ENCODE data around the gene GRAPL. TPM values are rescaled to one million over a fixed set of nuclear protein-coding genes. Genes with fewer than 3 reads are reported as not detected.
"Not testable (repeated sequence)": the region's sequence is repeated elsewhere in the genome, so short reads cannot be mapped to it uniquely, and the experiment has no call there.

The GRAPL gene
- total RNA-seq, 2 experiments from 2014 or later = 2.9 to 4.0 TPM

DNA sequence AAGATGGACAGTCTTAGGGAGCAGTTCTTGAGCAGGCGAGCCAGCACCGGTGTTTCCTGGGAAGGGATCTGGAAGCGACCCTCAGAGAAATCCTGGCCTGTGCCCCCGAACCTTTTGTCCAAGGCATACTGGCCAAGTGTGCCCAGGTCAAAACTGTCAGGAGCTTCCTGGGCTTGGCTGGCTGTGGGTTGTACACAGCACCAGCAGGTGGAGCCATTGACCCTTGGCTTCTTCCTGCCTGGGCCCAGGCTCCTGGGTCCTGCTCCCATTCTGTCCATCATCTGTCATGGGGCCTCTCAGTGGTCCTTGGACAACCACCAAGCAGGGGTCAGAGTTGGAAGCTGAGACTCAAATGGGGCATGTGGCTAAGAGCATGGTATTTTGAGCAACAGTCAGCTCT lies 15.0 kb downstream of the GRAPL start:
- DNase-seq; CTCF ChIA-PET; H3K36me3 Mint-ChIP-seq (ENCODE audit: low read depth); H3K27ac Mint-ChIP-seq; H3K4me1 Mint-ChIP-seq; H3K4me3 Mint-ChIP-seq; intact Hi-C loops (cut with DNase I, micrococcal nuclease); H3K9me3 Mint-ChIP-seq (ENCODE audit: low read depth); POLR2A ChIA-PET; H3K27me3 Mint-ChIP-seq: not testable (repeated sequence)
- peak; percentile 58 for ATAC-seq

DNA sequence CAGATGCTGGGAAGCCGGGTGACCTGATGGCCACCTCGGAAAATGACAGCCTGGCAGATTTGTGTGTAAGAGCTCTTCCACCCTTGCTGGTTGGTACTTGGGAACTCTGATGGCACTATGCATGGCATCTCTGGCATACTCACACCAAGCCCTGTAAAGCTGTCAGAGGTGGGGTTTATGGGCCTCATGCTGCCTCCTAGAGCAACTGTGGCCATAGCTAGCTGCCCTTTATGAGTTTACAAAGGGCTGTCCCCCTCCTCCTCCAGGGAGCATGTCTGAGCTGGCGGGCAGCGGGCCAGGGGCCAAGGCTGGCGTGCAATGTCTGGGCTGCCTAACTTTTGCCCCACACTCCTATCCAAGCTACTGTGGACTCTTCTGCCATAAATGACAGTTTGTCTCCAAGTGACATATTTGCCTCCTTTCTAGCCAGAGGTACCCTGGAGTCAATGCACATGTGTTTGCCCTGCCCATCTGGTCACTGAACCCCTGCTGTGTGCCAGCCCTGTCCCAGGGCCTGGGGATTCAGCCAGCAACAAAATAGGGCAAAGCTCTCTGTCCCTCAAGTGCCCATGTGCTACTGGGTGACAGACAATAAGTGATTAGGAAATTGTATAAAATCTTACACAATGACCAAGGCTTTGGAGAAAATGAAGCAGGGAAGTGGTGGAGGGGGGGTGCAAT lies 15.8 kb downstream of the GRAPL start:
- ATAC-seq; H3K36me3 Mint-ChIP-seq (ENCODE audit: low read depth); H3K9me3 Mint-ChIP-seq (ENCODE audit: low read depth); POLR2A ChIA-PET; H3K4me3 Mint-ChIP-seq; H3K27me3 Mint-ChIP-seq; CTCF ChIA-PET; H3K4me1 Mint-ChIP-seq; H3K27ac Mint-ChIP-seq; intact Hi-C loops (cut with DNase I, micrococcal nuclease); DNase-seq: not testable (repeated sequence)

DNA sequence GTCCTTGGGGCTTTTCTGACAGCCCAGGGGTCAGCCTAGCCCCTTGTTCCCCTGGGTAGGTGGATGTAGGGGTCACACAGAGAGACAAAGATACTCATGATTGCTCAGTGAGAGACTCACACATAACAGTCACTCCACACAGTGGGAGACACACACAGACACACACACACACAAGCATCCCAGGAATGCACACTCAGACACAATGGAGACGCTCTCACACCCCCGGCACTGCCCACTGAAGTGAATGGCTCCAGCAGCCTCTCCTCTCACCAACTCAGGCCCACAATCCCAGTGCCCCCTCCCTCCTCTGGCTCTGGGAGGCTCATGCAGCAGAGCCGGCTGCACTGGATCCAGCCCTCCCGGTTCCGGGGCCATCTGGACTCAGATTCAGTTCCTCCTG lies 17.0 kb downstream of the GRAPL start:
- ATAC-seq; DNase-seq; intact Hi-C loops (cut with DNase I, micrococcal nuclease); H3K4me1 Mint-ChIP-seq; H3K27ac Mint-ChIP-seq; H3K4me3 Mint-ChIP-seq; H3K36me3 Mint-ChIP-seq (ENCODE audit: low read depth); H3K9me3 Mint-ChIP-seq (ENCODE audit: low read depth); CTCF ChIA-PET; H3K27me3 Mint-ChIP-seq; POLR2A ChIA-PET: not testable (repeated sequence)

DNA sequence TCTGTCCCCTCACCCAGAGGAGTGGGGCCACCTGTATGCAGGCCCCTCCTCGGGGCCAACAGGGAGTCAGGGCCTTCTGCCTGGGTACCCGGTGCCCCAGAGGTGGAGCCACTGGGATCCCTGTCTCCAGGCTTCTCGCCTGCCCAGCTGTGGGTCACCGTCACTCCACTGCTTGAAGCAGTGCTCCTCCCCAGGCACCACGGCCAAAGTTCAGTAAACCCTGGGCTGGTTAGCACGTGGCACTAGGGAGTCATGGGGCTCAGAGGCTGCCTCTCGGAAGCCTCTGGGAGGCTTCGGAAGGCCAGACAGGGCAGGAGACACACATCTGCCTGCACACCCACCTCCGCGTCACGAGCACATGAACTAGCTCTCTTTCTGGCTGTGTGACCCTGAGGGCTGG lies 18.1 kb downstream of the GRAPL start:
- DNase-seq; intact Hi-C loops (cut with DNase I, micrococcal nuclease); CTCF ChIA-PET; POLR2A ChIA-PET; H3K36me3 Mint-ChIP-seq (ENCODE audit: low read depth); H3K9me3 Mint-ChIP-seq (ENCODE audit: low read depth); H3K27me3 Mint-ChIP-seq; H3K27ac Mint-ChIP-seq; H3K4me3 Mint-ChIP-seq; ATAC-seq; H3K4me1 Mint-ChIP-seq: not testable (repeated sequence)

DNA sequence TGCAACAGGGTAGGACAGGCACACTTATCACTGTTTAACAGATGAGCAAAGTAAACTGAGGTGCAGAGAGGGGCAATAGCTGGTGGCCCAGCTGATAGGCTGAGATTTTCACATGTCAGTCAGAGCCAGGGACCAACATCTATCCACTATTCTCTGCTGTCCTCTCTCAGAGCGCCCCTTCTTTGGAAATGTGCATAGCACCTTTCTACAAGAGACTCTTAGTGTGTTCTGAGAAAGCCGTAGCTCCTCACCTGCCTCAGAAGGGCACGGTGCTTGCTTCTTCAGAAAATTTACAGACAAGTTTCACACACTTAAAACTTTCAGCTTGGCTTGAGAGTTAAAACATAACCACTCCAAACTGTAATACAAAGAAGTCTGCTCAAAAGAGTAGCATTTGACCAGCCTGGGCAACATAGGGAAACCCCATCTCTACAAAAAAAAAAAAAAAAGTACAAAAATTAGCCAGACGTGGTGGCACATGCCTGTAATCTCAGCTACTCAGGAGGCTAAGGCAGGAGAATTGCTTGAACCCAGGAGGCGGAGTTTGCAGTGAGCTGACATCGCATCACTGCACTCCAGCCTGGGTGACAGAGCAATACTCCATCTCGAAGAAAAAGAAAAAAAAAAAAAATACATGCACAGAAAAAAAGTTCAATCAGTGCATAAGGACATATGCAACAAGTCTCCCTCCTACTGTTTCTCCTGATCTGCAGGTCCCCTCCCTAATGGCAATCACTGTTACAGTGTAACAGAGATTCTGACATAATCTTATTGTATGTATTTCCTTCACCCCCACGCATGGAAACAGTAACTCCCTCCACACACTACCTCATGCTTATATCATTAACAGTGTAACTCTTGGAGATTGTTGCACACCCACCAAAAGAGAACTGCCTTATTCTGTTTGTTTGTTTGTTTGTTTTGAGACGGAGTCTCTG lies 23.6 kb downstream of the GRAPL start:
- H3K4me1 Mint-ChIP-seq, POLR2A ChIA-PET: not testable (repeated sequence)

GRCh38 chr17:19157628-19158027 lies 30.2 kb downstream of the GRAPL start:
- DNase-seq; POLR2A ChIA-PET; H3K4me1 Mint-ChIP-seq; CTCF ChIA-PET; ATAC-seq; H3K9me3 Mint-ChIP-seq (ENCODE audit: low read depth); H3K27me3 Mint-ChIP-seq; H3K27ac Mint-ChIP-seq; intact Hi-C loops (cut with DNase I, micrococcal nuclease); H3K36me3 Mint-ChIP-seq (ENCODE audit: low read depth); H3K4me3 Mint-ChIP-seq: not testable (repeated sequence)

More for the DNA sequence above, 23.6 kb downstream of the GRAPL start:
- CTCF ChIA-PET; H3K27me3 Mint-ChIP-seq; H3K36me3 Mint-ChIP-seq (ENCODE audit: low read depth); H3K9me3 Mint-ChIP-seq (ENCODE audit: low read depth); H3K27ac Mint-ChIP-seq; intact Hi-C loops (cut with DNase I, micrococcal nuclease); DNase-seq; H3K4me3 Mint-ChIP-seq: not testable (repeated sequence)
- peak; percentile 19 for ATAC-seq

DNA sequence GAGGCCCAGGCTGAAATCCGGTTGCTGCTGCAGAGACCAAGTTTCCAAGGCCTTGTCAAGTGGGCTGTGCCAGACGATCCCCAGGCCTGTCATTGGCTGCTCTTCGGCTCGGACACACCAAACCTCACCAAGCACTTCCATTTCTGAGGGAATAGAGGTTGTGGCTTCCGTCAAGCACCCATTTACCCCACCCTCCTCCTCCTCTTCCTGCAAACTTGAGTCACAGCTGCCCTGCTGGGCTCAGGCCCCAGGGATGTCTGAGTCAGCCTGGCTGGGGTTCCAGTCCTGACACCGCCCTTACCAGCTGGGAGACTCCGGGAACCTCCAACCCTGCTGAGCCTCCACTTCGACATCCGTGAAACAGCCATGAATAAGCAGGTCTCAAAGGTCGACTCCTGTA lies 31.1 kb downstream of the GRAPL start:
- H3K36me3 Mint-ChIP-seq (ENCODE audit: low read depth); H3K27me3 Mint-ChIP-seq; H3K4me3 Mint-ChIP-seq; intact Hi-C loops (cut with DNase I, micrococcal nuclease); ATAC-seq; CTCF ChIA-PET; H3K4me1 Mint-ChIP-seq; POLR2A ChIA-PET; H3K27ac Mint-ChIP-seq; DNase-seq; H3K9me3 Mint-ChIP-seq (ENCODE audit: low read depth): not testable (repeated sequence)

- intact Hi-C loops (cut with DNase I, micrococcal nuclease); H3K4me3 Mint-ChIP-seq; POLR2A ChIA-PET; H3K9me3 Mint-ChIP-seq (ENCODE audit: low read depth); CTCF ChIA-PET; DNase-seq; H3K4me1 Mint-ChIP-seq; H3K27ac Mint-ChIP-seq; ATAC-seq; H3K36me3 Mint-ChIP-seq (ENCODE audit: low read depth); H3K27me3 Mint-ChIP-seq: not testable (repeated sequence)
Measured at GRCh38 chr17:19158938-19159337, 31.5 kb downstream of the GRAPL start.

GRCh38 chr17:19161308-19162107 lies 34.1 kb downstream of the GRAPL start:
- H3K9me3 Mint-ChIP-seq (ENCODE audit: low read depth); H3K27me3 Mint-ChIP-seq; intact Hi-C loops (cut with DNase I, micrococcal nuclease); DNase-seq; CTCF ChIA-PET; H3K4me1 Mint-ChIP-seq; H3K27ac Mint-ChIP-seq; H3K4me3 Mint-ChIP-seq; H3K36me3 Mint-ChIP-seq (ENCODE audit: low read depth); POLR2A ChIA-PET: not testable (repeated sequence)
- peak; percentile 64 for ATAC-seq

DNA sequence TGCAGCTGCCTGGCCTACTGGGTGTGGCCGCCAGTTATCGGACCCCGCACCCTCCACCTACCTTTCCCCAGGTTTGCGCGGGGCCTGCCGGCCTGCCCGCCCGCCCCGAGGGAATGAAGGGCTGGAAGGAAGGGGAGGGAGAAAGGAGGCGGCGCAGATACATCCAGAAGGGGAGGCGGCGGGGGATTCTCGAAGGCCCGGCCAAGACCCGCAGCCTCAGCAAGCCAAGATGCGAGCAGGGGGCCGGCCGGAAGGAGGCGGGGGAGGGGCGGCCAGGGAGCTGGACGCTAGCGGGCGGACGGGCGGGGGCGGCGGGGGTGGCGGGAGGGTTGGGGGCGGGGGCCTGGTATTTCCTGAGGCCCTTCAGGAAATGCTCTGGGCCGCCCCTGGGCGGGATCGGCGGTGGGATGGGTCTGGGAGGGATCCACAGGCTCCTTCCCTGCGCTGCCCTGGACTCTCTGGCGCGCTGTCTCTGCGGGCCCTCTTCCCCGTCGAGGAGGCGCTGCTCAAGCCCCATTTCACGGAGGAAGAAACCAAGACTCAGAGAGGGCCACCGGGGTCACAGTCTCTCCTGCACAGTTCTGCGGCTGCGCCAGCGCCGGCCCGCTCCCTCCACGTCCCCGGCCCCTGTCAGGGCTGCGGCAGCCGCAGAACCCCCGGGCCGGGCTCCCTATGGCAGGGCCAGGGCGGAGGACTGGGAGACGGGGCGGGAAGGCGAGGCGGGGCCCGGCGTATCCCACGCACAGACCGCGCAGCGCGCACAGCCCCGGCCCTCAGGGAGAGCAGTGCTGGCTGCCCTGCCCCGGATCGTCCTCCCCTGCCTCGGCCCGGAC lies 35.2 kb downstream of the GRAPL start:
- H3K27me3 Mint-ChIP-seq; CTCF ChIA-PET; H3K9me3 Mint-ChIP-seq (ENCODE audit: low read depth); intact Hi-C loops (cut with DNase I, micrococcal nuclease); H3K27ac Mint-ChIP-seq; DNase-seq; H3K36me3 Mint-ChIP-seq (ENCODE audit: low read depth); POLR2A ChIA-PET; H3K4me3 Mint-ChIP-seq; H3K4me1 Mint-ChIP-seq: not testable (repeated sequence)
- ATAC-seq = peak; percentile 31

DNA sequence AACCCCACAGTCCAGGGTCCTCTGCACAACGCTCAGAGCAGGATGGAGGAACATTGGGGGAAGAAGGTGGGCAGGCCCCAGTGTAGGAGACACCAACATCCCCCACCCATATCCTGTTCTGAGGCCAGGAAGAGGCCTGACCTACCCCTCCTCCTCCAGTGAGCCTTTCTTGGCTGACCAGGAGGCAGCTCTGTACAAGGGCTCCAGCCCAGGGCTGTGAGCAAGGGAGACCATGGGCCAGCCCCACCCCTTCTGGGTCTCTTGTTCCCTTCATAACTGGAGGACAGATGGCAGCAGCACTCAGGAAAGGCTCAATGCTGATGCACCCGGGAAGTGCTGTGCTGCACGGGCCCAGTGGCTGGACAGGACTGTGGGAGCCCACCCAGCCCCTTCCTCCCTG lies 47.0 kb downstream of the GRAPL start:
- H3K27me3 Mint-ChIP-seq; H3K27ac Mint-ChIP-seq; CTCF ChIA-PET; POLR2A ChIA-PET; H3K9me3 Mint-ChIP-seq (ENCODE audit: low read depth); H3K36me3 Mint-ChIP-seq (ENCODE audit: low read depth); intact Hi-C loops (cut with DNase I, micrococcal nuclease); ATAC-seq; H3K4me3 Mint-ChIP-seq; H3K4me1 Mint-ChIP-seq; DNase-seq: not testable (repeated sequence)

Data from activated CD4-positive, alpha-beta T cell treated with anti-CD3 and anti-CD28 coated beads for 36 hours (primary cell).